Neuronal stem cell (in vitro differentiated cells): ENCODE measurements around the gene RAB44.
A peak's percentile ranks its signal among the peaks of the same experiment; 100 is the strongest.

Experiments
- DNase-seq: peaks from one replicate; pipeline ENCODE4 v3.0.0-alpha.2; 2013; ENCODE audit warnings: low spot score
- H2AFZ ChIP-seq: one replicate; pipeline ENCODE4 v1.6.1; 2013; ENCODE audit warnings: mild to moderate bottlenecking, low read length, inconsistent platforms
- H2AK5ac ChIP-seq: 2 replicates; pipeline ENCODE4 v1.6.1; 2013; ENCODE audit warnings: low read depth, mild to moderate bottlenecking, inconsistent platforms, low read length, moderate library complexity, mixed read lengths
- H2BK120ac ChIP-seq: 2 replicates; pipeline ENCODE4 v1.6.1; 2013; ENCODE audit warnings: low read depth, mild to moderate bottlenecking, inconsistent platforms, low read length, moderate library complexity, mixed read lengths
- H2BK12ac ChIP-seq: one replicate; pipeline ENCODE4 v1.6.1; 2013; ENCODE audit warnings: low read length, inconsistent platforms
- H2BK15ac ChIP-seq: 2 replicates; pipeline ENCODE4 v1.6.1; 2013; ENCODE audit warnings: mild to moderate bottlenecking, low read length, inconsistent platforms, mixed read lengths
- H2BK5ac ChIP-seq: one replicate; pipeline ENCODE4 v1.6.1; 2013; ENCODE audit warnings: inconsistent platforms, mild to moderate bottlenecking, low read length, moderate library complexity
- H3K14ac ChIP-seq: one replicate; pipeline ENCODE4 v1.6.1; 2013; ENCODE audit warnings: low read length, inconsistent platforms
- H3K18ac ChIP-seq: 2 replicates; pipeline ENCODE4 v1.6.1; 2013; ENCODE audit warnings: low read length, inconsistent platforms
- H3K23ac ChIP-seq: 2 replicates; pipeline ENCODE4 v1.6.1; 2013; ENCODE audit warnings: low read depth, mild to moderate bottlenecking, mixed read lengths, low read length, inconsistent platforms; ENCODE audit not compliant: poor library complexity
- H3K27ac ChIP-seq: replicated peaks from 3 replicates; pipeline ENCODE4 v1.5.1; 2013; ENCODE audit warnings: low read length, inconsistent platforms
- H3K27me3 ChIP-seq, 3 experiments: 2 replicates each; pipeline ENCODE4 v1.6.1; 2013; ENCODE audit warnings: low read length in 3 of 3, mild to moderate bottlenecking in 2 of 3, inconsistent platforms in 1 of 3, low read depth in 1 of 3, mixed read lengths in 1 of 3, moderate library complexity in 1 of 3; ENCODE audit not compliant: control insufficient read depth in 3 of 3, insufficient read depth in 3 of 3
- H3K36me3 ChIP-seq, 2 donors: replicated peaks in 1 of 2; 2 replicates each; pipeline ENCODE4 v1.6.1; 2013; ENCODE audit warnings: low read length in 2 of 2; ENCODE audit not compliant: control insufficient read depth in 2 of 2, insufficient read depth in 2 of 2
- H3K4ac ChIP-seq: 2 replicates; pipeline ENCODE4 v1.6.1; 2013; ENCODE audit warnings: inconsistent platforms, mild to moderate bottlenecking, low read length, moderate library complexity
- H3K4me1 ChIP-seq, 2 donors: 1 replicate in 1 of 2; 2 replicates in 1 of 2; pipeline ENCODE4 v1.6.1; 2013; ENCODE audit warnings: low read length in 2 of 2, low read depth in 1 of 2; ENCODE audit not compliant: control insufficient read depth in 2 of 2, insufficient read depth in 1 of 2
- H3K4me2 ChIP-seq: one replicate; pipeline ENCODE4 v1.6.1; 2013; ENCODE audit warnings: mild to moderate bottlenecking, low read length, inconsistent platforms; ENCODE audit not compliant: insufficient read depth, poor library complexity, severe bottlenecking
- H3K4me3 ChIP-seq, 2 donors: 2 replicates each; pipeline ENCODE4 v1.5.1; 2013; ENCODE audit warnings: low read length in 2 of 2, mild to moderate bottlenecking in 2 of 2, inconsistent platforms in 1 of 2, moderate library complexity in 1 of 2
- H3K79me1 ChIP-seq: one replicate; pipeline ENCODE4 v1.6.1; 2013; ENCODE audit warnings: low read depth, mild to moderate bottlenecking, inconsistent platforms, low read length, moderate library complexity
- H3K9ac ChIP-seq: one replicate; pipeline ENCODE4 v1.6.1; 2013; ENCODE audit warnings: mild to moderate bottlenecking, low read depth, low read length, inconsistent platforms; ENCODE audit not compliant: poor library complexity
- H3K9me3 ChIP-seq, 2 donors: replicated peaks in 1 of 2; 2 replicates each; pipeline versions ENCODE3 to v1.6.1; 2013; ENCODE audit warnings: low read length in 2 of 2, mild to moderate bottlenecking in 2 of 2, inconsistent platforms in 1 of 2, low read depth in 1 of 2, mixed read lengths in 1 of 2, moderate library complexity in 1 of 2; ENCODE audit not compliant: control insufficient read depth in 2 of 2, insufficient read depth in 1 of 2
- H4K8ac ChIP-seq: one replicate; pipeline ENCODE4 v1.6.1; 2013; ENCODE audit warnings: low read depth, mild to moderate bottlenecking, inconsistent platforms, low read length, moderate library complexity
- H4K91ac ChIP-seq: one replicate; pipeline ENCODE4 v1.6.1; 2013; ENCODE audit warnings: low read length, low read depth, mild to moderate bottlenecking, inconsistent platforms; ENCODE audit not compliant: poor library complexity
- WGBS, 2 donors: extraction: QIAGEN DNeasy Blood & Tissue Kit; methylation state at CpG; one replicate each; pipeline ENCODE4 v1.1.7; 2013; ENCODE audit warnings: missing lambda C conversion rate in 2 of 2, mixed read lengths in 1 of 2; ENCODE audit not compliant: insufficient read length in 2 of 2, insufficient replicate concordance in 1 of 2; ENCODE audit errors: extremely low coverage in 2 of 2; 5-methylcytosine and 5-hydroxymethylcytosine counted together

The RAB44 gene

GRCh38 chr6:36757943-36758508 lies 60.4 kb downstream of the RAB44 start:
- Histone ChIP-seq H3K36me3 (no peaks in the 10 kb centered on the region), H3K4me1 (peaks cover 4% of the 10 kb centered on the region in 2 donors), H2AK5ac (no peak overlapping the region), H2BK15ac (no peak overlapping the region), H2BK12ac (no peak overlapping the region), H3K27ac (no peak overlapping the region), H3K9ac (no peak overlapping the region), H3K4me2 (no peak overlapping the region), H4K91ac (no peak overlapping the region), H4K8ac (no peak overlapping the region), H2AFZ (no peak overlapping the region), H3K4ac (no peak overlapping the region), H3K4me3 (no peak overlapping the region), H3K79me1 (no peaks in the 10 kb centered on the region), H3K18ac (no peak overlapping the region), H3K9me3 (no peaks in the 10 kb centered on the region), H2BK120ac (no peak overlapping the region), H2BK5ac (no peak overlapping the region), H3K14ac (no peak overlapping the region), H3K27me3 (peaks cover 0 to 31% (median 0%) of the 10 kb centered on the region in 3 experiments), H3K23ac (no peak overlapping the region)
- WGBS, 2 donors = no CpG with 5 or more reads among the region's 6 CpGs
- DNase-seq = no peak

- Histone ChIP-seq H3K36me3 (no peaks in the 10 kb centered on the region), H3K4me2 (no peak overlapping the region), H2BK12ac (no peak overlapping the region), H3K79me1 (no peaks in the 10 kb centered on the region), H2AK5ac (no peak overlapping the region), H2AFZ (no peak overlapping the region), H2BK15ac (no peak overlapping the region), H3K4me3 (no peak overlapping the region), H3K4me1 (peaks cover 4% of the 10 kb centered on the region in 2 donors), H3K27me3 (peaks cover 0 to 31% (median 0%) of the 10 kb centered on the region in 3 experiments), H3K27ac (no peak overlapping the region), H2BK5ac (no peak overlapping the region), H3K18ac (no peak overlapping the region), H3K9ac (no peak overlapping the region), H3K14ac (no peak overlapping the region), H3K4ac (no peak overlapping the region), H4K8ac (no peak overlapping the region), H3K23ac (peak overlapping the region; percentile 52), H3K9me3 (no peaks in the 10 kb centered on the region), H2BK120ac (no peak overlapping the region), H4K91ac (no peak overlapping the region)
- DNase-seq = no peak
- no CpG with 5 or more reads among the region's 15 CpGs for WGBS, 2 donors
These were observed 61.0 kb downstream of the RAB44 start for GRCh38 chr6:36758516-36759147.

GRCh38 chr6:36759148-36759759 lies 61.6 kb downstream of the RAB44 start:
- no peak overlapping the region for H3K4me3 ChIP-seq
- H3K36me3 ChIP-seq = no peaks in the 10 kb centered on the region
- H2BK5ac ChIP-seq = no peak overlapping the region
- no peak overlapping the region for H3K14ac ChIP-seq
- H4K8ac ChIP-seq = no peak overlapping the region
- DNase-seq = peak; percentile 72
- no peak overlapping the region for H3K27ac ChIP-seq
- no peak overlapping the region for H3K4me2 ChIP-seq
- no peak overlapping the region for H3K9ac ChIP-seq
- peaks cover 0 to 28% (median 0%) of the 10 kb centered on the region in 3 experiments for H3K27me3 ChIP-seq
- no peaks in the 10 kb centered on the region for H3K9me3 ChIP-seq
- peak overlapping the region; percentile 79 for H2AK5ac ChIP-seq
- H4K91ac ChIP-seq = no peak overlapping the region
- H3K4me1 ChIP-seq = peaks cover 4% of the 10 kb centered on the region in 2 donors
- no peak overlapping the region for H2BK120ac ChIP-seq
- H3K4ac ChIP-seq = no peak overlapping the region
- no peaks in the 10 kb centered on the region for H3K79me1 ChIP-seq
- H3K23ac ChIP-seq = no peak overlapping the region
- H2BK15ac ChIP-seq = peak overlapping the region; percentile 30
- WGBS, 2 donors = no CpG with 5 or more reads among the region's 8 CpGs
- peak overlapping the region; percentile 43 for H2AFZ ChIP-seq
- no peak overlapping the region for H2BK12ac ChIP-seq
- H3K18ac ChIP-seq = no peak overlapping the region

- no peaks in the 10 kb centered on the region for H3K79me1 ChIP-seq
- no peak for DNase-seq
- H3K27ac ChIP-seq = peak overlapping the region; percentile 10
- H3K36me3 ChIP-seq = no peaks in the 10 kb centered on the region
- no peak overlapping the region for H3K4me3 ChIP-seq
- peaks cover 0 to 32% (median 0%) of the 10 kb centered on the region in 3 experiments for H3K27me3 ChIP-seq
- H4K91ac ChIP-seq = no peak overlapping the region
- no peak overlapping the region for H2BK120ac ChIP-seq
- H2BK15ac ChIP-seq = peak overlapping the region; percentile 24
- peaks cover 7 to 13% of the 10 kb centered on the region in 2 donors for H3K4me1 ChIP-seq
- H2AK5ac ChIP-seq = peak overlapping the region; percentile 48
- H3K9me3 ChIP-seq = no peaks in the 10 kb centered on the region
- no peak overlapping the region for H3K4ac ChIP-seq
- H3K18ac ChIP-seq = peak overlapping the region; percentile 24
- no peak overlapping the region for H2BK12ac ChIP-seq
- H3K9ac ChIP-seq = no peak overlapping the region
- WGBS, 2 donors = no CpG with 5 or more reads among the region's 11 CpGs
- H3K14ac ChIP-seq = peak overlapping the region; percentile 5
- H2AFZ ChIP-seq = peak overlapping the region; percentile 65
- H3K4me2 ChIP-seq = no peak overlapping the region
- peak overlapping the region; percentile 36 for H3K23ac ChIP-seq
- no peak overlapping the region for H2BK5ac ChIP-seq
- no peak overlapping the region for H4K8ac ChIP-seq
These were observed 63.2 kb downstream of the RAB44 start for GRCh38 chr6:36760685-36761435.
